Right atrium auricular region (tissue), 2 donors: ENCODE measurements around the gene SLC8B1. TPM values are rescaled to one million over a fixed set of nuclear protein-coding genes. Genes with fewer than 3 reads are reported as not detected.

Experiments used
- DNase-seq: peaks from one replicate; pipeline ENCODE4 v3.0.0-alpha.2; 2019; ENCODE audit warnings: low spot score
- H3K27ac ChIP-seq, 2 donors: fragments of 200-600 bp; sonication (generic); 1 replicate in 1 of 2; 2 replicates in 1 of 2; pipeline ENCODE4 v1.5.1; 2016 to 2019
- H3K27me3 ChIP-seq, 2 donors: fragments of 200-600 bp; sonication (generic); one replicate each; pipeline versions ENCODE4 v1.5.1 to v1.6.0; 2017 to 2019
- H3K36me3 ChIP-seq: fragments of 200-600 bp; sonication (generic); one replicate; pipeline ENCODE4 v1.5.1; 2016
- H3K4me1 ChIP-seq, 2 donors: fragments of 200-600 bp; sonication (generic); one replicate each; pipeline versions ENCODE4 v1.5.1 to v1.6.0; 2017 to 2019
- H3K4me3 ChIP-seq, 2 donors: fragments of 200-600 bp; sonication (generic); 1 replicate in 1 of 2; 2 replicates in 1 of 2; pipeline ENCODE4 v1.5.1; 2017 to 2019; ENCODE audit warnings: mild to moderate bottlenecking in 1 of 2, moderate library complexity in 1 of 2
- H3K9me3 ChIP-seq, 2 donors: fragments of 200-600 bp; sonication (generic); one replicate each; pipeline ENCODE4 v1.5.1; 2019
- CTCF ChIP-seq, 2 donors: fragments of 200-600 bp; sonication (generic); IDR thresholded peaks; one replicate each; pipeline ENCODE4 v1.5.1; 2019; ENCODE audit warnings: antibody characterized with exemption in 2 of 2
- total RNA-seq, 2 donors: library from RNA; depleted of rRNA; stranded (reverse); fragments of >200 nt; gene quantifications; one replicate each; pipeline ENCODE4 v1.1.0, GENCODE V29; 2016

The SLC8B1 gene
- total RNA-seq, 2 donors from 2014 or later, result 17.1 to 18.8 TPM

GRCh38 chr12:113306382-113306781 lies 28.5 kb downstream of the SLC8B1 start:
- Histone ChIP-seq H3K4me3 (no peak overlapping the region), H3K36me3 (peaks cover 62% of the 10 kb centered on the region), H3K4me1 (no peaks in the 10 kb centered on the region), H3K27ac (no peak overlapping the region), H3K9me3 (no peaks in the 10 kb centered on the region), H3K27me3 (no peaks in the 10 kb centered on the region)
- no peak for DNase-seq
- no peak for TF ChIP-seq CTCF (IDR thresholded peaks at IDR 0.05)

DNA sequence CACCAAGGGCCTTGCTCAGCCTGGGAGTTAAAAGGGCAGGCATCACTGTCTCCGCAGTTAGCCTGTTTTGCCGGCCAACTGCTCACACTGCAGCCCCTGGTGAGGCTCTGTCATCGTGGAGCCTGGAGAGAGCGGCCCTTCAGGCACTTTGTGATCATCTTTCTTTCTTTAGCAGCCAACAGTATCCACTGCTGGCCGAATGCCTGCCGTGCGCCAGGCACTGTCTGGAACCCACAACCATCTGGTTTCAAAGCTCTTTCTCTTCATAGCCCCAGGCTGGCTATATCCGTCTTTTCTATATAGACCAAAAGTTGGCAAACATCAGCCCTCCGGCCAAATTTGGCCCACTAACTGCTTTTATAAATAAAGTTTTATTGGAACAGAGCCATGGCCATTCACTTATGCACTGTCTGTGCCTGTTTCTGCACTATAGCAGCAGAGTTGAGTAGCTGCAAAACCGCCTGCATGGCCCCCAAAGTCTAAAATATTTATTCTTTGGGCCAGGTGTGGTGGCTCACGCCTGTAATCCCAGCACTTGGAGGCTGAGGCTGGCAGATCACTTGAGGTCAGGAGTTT lies 29.5 kb downstream of the SLC8B1 start:
- H3K9me3 ChIP-seq, result no peaks in the 10 kb centered on the region
- DNase-seq, result no peak
- H3K4me3 ChIP-seq, result no peak overlapping the region
- H3K27ac ChIP-seq, result no peak overlapping the region
- H3K36me3 ChIP-seq, result peaks cover 62% of the 10 kb centered on the region
- H3K27me3 ChIP-seq, result no peaks in the 10 kb centered on the region
- H3K4me1 ChIP-seq, result no peaks in the 10 kb centered on the region
- no peak for TF ChIP-seq CTCF (IDR thresholded peaks at IDR 0.05)

- Histone ChIP-seq H3K4me3 (no peak overlapping the region), H3K9me3 (no peaks in the 10 kb centered on the region), H3K36me3 (peaks cover 41% of the 10 kb centered on the region), H3K27me3 (no peaks in the 10 kb centered on the region), H3K4me1 (peaks cover 0 to 21% of the 10 kb centered on the region in 2 donors), H3K27ac (no peak overlapping the region)
- TF ChIP-seq CTCF (IDR thresholded peaks at IDR 0.05), result no peak
- DNase-seq, result no peak
These were observed 31.8 kb downstream of the SLC8B1 start for GRCh38 chr12:113302886-113303640.

- Histone ChIP-seq H3K27ac (no peak overlapping the region), H3K4me3 (no peak overlapping the region), H3K4me1 (peaks cover 0 to 27% of the 10 kb centered on the region in 2 donors), H3K36me3 (peaks cover 35% of the 10 kb centered on the region), H3K9me3 (no peaks in the 10 kb centered on the region), H3K27me3 (no peaks in the 10 kb centered on the region)
- DNase-seq, result no peak
- TF ChIP-seq CTCF (IDR thresholded peaks at IDR 0.05), result no peak
These were observed 32.4 kb downstream of the SLC8B1 start for GRCh38 chr12:113302466-113302865.

- TF ChIP-seq CTCF (IDR thresholded peaks at IDR 0.05), result no peak
- Histone ChIP-seq H3K27ac (no peak overlapping the region), H3K36me3 (peaks cover 35% of the 10 kb centered on the region), H3K9me3 (no peaks in the 10 kb centered on the region), H3K4me1 (peaks cover 0 to 33% of the 10 kb centered on the region in 2 donors), H3K27me3 (no peaks in the 10 kb centered on the region), H3K4me3 (no peak overlapping the region)
- DNase-seq, result no peak
These were observed 33.1 kb downstream of the SLC8B1 start for GRCh38 chr12:113301811-113302210.
